GM12878 (cell line): ENCODE measurements around the gene IPO11. TPM values are rescaled to one million over a fixed set of nuclear protein-coding genes. Genes with fewer than 3 reads are reported as not detected.

Experiments used
- BCL11A ChIP-seq: IDR thresholded peaks from 2 replicates; pipeline ENCODE4 v1.6.1; 2011; ENCODE audit warnings: low read depth, low read length
- CREM ChIP-seq: IDR thresholded peaks from 2 replicates; pipeline ENCODE4 v1.6.1; 2014; ENCODE audit warnings: antibody characterized with exemption, low read depth
- DPF2 ChIP-seq: fragments of 450-650 bp; IDR thresholded peaks from 2 replicates; pipeline ENCODE4 v1.6.1; 2017; ENCODE audit warnings: mild to moderate bottlenecking
- E4F1 ChIP-seq: fragments of 450-650 bp; IDR thresholded peaks from 2 replicates; pipeline ENCODE4 v1.6.1; 2018; ENCODE audit warnings: borderline replicate concordance, mild to moderate bottlenecking; ENCODE audit not compliant: partially characterized antibody
- EED ChIP-seq: sonication (generic); IDR thresholded peaks from 2 replicates; pipeline ENCODE4 v1.6.1; 2016; ENCODE audit warnings: antibody characterized with exemption, low read depth
- HCFC1 ChIP-seq: fragments of 150-350 bp; IDR thresholded peaks from 2 replicates; pipeline ENCODE4 v1.6.1; 2014; ENCODE audit warnings: low read length
- HSF1 ChIP-seq: fragments of 150-350 bp; IDR thresholded peaks from 2 replicates; pipeline ENCODE4 v1.6.1; 2014; ENCODE audit warnings: mild to moderate bottlenecking, low read depth, low read length
- IRF4 ChIP-seq: IDR thresholded peaks from 2 replicates; pipeline ENCODE4 v1.6.1; 2011; ENCODE audit warnings: low read depth, low read length
- LARP7 ChIP-seq: fragments of 450-650 bp; IDR thresholded peaks from 2 replicates; pipeline ENCODE4 v1.6.1; 2017; ENCODE audit warnings: mild to moderate bottlenecking
- NBN ChIP-seq: fragments of 450-650 bp; IDR thresholded peaks from 2 replicates; pipeline ENCODE4 v1.6.1; 2016
- NFIC ChIP-seq: IDR thresholded peaks from 2 replicates; pipeline ENCODE4 v1.6.1; 2012; ENCODE audit warnings: low read depth, mild to moderate bottlenecking, inconsistent platforms, low read length, moderate library complexity
- NR2C1 ChIP-seq: fragments of 450-650 bp; IDR thresholded peaks from 2 replicates; pipeline ENCODE4 v1.6.1; 2017; ENCODE audit warnings: antibody characterized with exemption, mild to moderate bottlenecking, moderate library complexity
- NRF1 ChIP-seq: conservative IDR thresholded peaks from 2 replicates; pipeline ENCODE4 v1.6.1; 2011; ENCODE audit warnings: mild to moderate bottlenecking, low read depth, low read length, improper control_type of control experiment
- RB1 ChIP-seq: fragments of 450-650 bp; formaldehyde crosslinking; IDR thresholded peaks from 2 replicates; pipeline ENCODE4 v1.6.1; 2017; ENCODE audit warnings: mild to moderate bottlenecking, borderline replicate concordance
- RBBP5 ChIP-seq: fragments of 200-600 bp; sonication (generic); conservative IDR thresholded peaks from 2 replicates; pipeline ENCODE4 v1.6.1; 2016
- RCOR1 ChIP-seq: conservative IDR thresholded peaks from 2 replicates; pipeline ENCODE4 v1.6.1; 2012; ENCODE audit warnings: low read depth, low read length, improper control_type of control experiment
- RUNX3 ChIP-seq: IDR thresholded peaks from 2 replicates; pipeline ENCODE4 v1.6.1; 2012; ENCODE audit warnings: low read length, inconsistent platforms
- SIX5 ChIP-seq: IDR thresholded peaks from 2 replicates; pipeline ENCODE4 v1.6.1; 2011; ENCODE audit warnings: mild to moderate bottlenecking, low read depth, low read length, moderate library complexity; ENCODE audit not compliant: severe bottlenecking
- SUPT20H ChIP-seq: IDR thresholded peaks from 2 replicates; pipeline ENCODE4 v1.6.1; 2011; ENCODE audit warnings: low read depth, mild to moderate bottlenecking, low read length, moderate library complexity, borderline replicate concordance; ENCODE audit not compliant: control insufficient read depth
- TARDBP ChIP-seq: IDR thresholded peaks from 2 replicates; pipeline ENCODE4 v1.6.1; 2016; ENCODE audit warnings: borderline replicate concordance
- TCF3 ChIP-seq: IDR thresholded peaks from 2 replicates; pipeline ENCODE4 v1.6.1; 2012; ENCODE audit warnings: low read depth, mild to moderate bottlenecking, low read length, borderline replicate concordance; ENCODE audit not compliant: insufficient read depth
- USF2 ChIP-seq: IDR thresholded peaks from 2 replicates; pipeline ENCODE4 v1.6.1; 2011; ENCODE audit warnings: low read depth, low read length, improper control_type of control experiment, borderline replicate concordance
- WRNIP1 ChIP-seq: IDR thresholded peaks from 2 replicates; pipeline ENCODE4 v1.6.1; 2011; ENCODE audit warnings: low read depth, low read length, improper control_type of control experiment, borderline replicate concordance
- ZBTB33 ChIP-seq: fragments of 450-650 bp; IDR thresholded peaks from 2 replicates; pipeline ENCODE4 v1.6.1; 2017; ENCODE audit warnings: mild to moderate bottlenecking
- ZZZ3 ChIP-seq: IDR thresholded peaks from 2 replicates; pipeline ENCODE4 v1.6.1; 2011; ENCODE audit warnings: low read depth; ENCODE audit not compliant: control insufficient read depth, insufficient read length
- polyA plus RNA-seq, 11 experiments: library from polyadenylated mRNA; depleted of rRNA in 4 of 11; unstranded in 6 of 11; stranded (reverse) in 5 of 11; fragments of >200 nt; fragmentation: Nextera tagmentation in 4 of 11; fragmentation: Illumina TruSeq in 1 of 11; extraction: Ambion mirVana in 4 of 11; extraction: Trizol in 1 of 11; gene quantifications; 1 replicate in 1 of 11; 2 replicates in 10 of 11; pipeline versions ENCODE4 v1.2.1 to v1.2.3, GENCODE V29; 2011 to 2016; ENCODE audit warnings: inconsistent platforms in 2 of 11, missing spikeins in 2 of 11, low read depth in 1 of 11
- total RNA-seq, 4 experiments: library from RNA; depleted of rRNA in 3 of 4; stranded (reverse); fragments of >200 nt in 3 of 4; fragmentation: Illumina TruSeq in 1 of 4; extraction: Trizol in 1 of 4; gene quantifications; 2 replicates each; pipeline versions ENCODE4 v1.2.1 to v1.2.3, GENCODE V29; 2013 to 2021

The IPO11 gene
- total and polyA plus RNA-seq, 10 of the 15 experiments (the other 5 are each of a cell fraction or from before 2014, with no cell fraction given), result 14.1 to 49.3 (median 29.8) TPM

GRCh38 chr5:62412549-62413329 lies at the start of gene IPO11 (continued):
- TF ChIP-seq ZBTB33, result no peak
- no peak for TF ChIP-seq RUNX3
- TF ChIP-seq HCFC1, result peak; percentile 87
- peak; percentile 100 for TF ChIP-seq CREM
- TF ChIP-seq RCOR1, result peak; percentile 82; the same call in 1 of the 2 replicates
- TF ChIP-seq NFIC, result no peak
- peak; percentile 56; the same call in 1 of the 2 replicates for TF ChIP-seq TARDBP
- peak; percentile 99 for TF ChIP-seq NBN
- TF ChIP-seq DPF2, result no peak
- TF ChIP-seq RBBP5, result peak; percentile 87
- no peak for TF ChIP-seq SUPT20H
- no peak for TF ChIP-seq WRNIP1
- TF ChIP-seq NRF1, result peak; percentile 85
- TF ChIP-seq LARP7, result peak; percentile 56; the same call in 1 of the 2 replicates
- no peak for TF ChIP-seq IRF4
- TF ChIP-seq ZZZ3, result no peak
- TF ChIP-seq E4F1, result peak; percentile 36
- no peak for TF ChIP-seq BCL11A
- peak; percentile 83; the same call in 1 of the 2 replicates for TF ChIP-seq RB1
- TF ChIP-seq USF2, result no peak
- no peak for TF ChIP-seq NR2C1
- TF ChIP-seq HSF1, result no peak
- peak; percentile 66 for TF ChIP-seq SIX5
- no peak; the same call in 1 of the 2 replicates for TF ChIP-seq TCF3
- TF ChIP-seq EED, result no peak
